Activated naive CD4-positive, alpha-beta T cell treated with anti-CD3 and anti-CD28 coated beads for 36 hours (primary cell): ENCODE data around the gene ARHGEF11. TPM values are rescaled to one million over a fixed set of nuclear protein-coding genes. Genes with fewer than 3 reads are reported as not detected.

Experiments used
- CTCF ChIA-PET: fragments of 350-600 bp; sonication (Branson Sonifier 250); formaldehyde crosslinking; loops from one replicate; lab custom pipeline; 2021; ENCODE audit warnings: antibody characterized with exemption; lab: Charles Lee
- DNase-seq: peaks from one replicate; pipeline ENCODE4 v3.0.0-alpha.2; 2020
- H3K27ac Mint-ChIP-seq: one replicate; pipeline ENCODE4 v1.8.0; 2021; ENCODE audit warnings: mild to moderate bottlenecking, mixed read lengths
- H3K27me3 Mint-ChIP-seq: one replicate; pipeline ENCODE4 v1.8.0; 2021; ENCODE audit warnings: low read depth, mixed read lengths
- H3K36me3 Mint-ChIP-seq: one replicate; pipeline ENCODE4 v1.8.0; 2021; ENCODE audit warnings: low read depth, mixed read lengths
- H3K4me1 Mint-ChIP-seq: one replicate; pipeline ENCODE4 v1.8.0; 2021; ENCODE audit warnings: low read depth, mixed read lengths
- H3K4me3 Mint-ChIP-seq: one replicate; pipeline ENCODE4 v1.8.0; 2021; ENCODE audit warnings: mild to moderate bottlenecking, moderate library complexity, mixed read lengths
- H3K9me3 Mint-ChIP-seq: one replicate; pipeline ENCODE4 v1.8.0; 2021; ENCODE audit warnings: mixed read lengths
- intact Hi-C: fragments of 100-400 bp; cut with micrococcal nuclease; formaldehyde crosslinking; loops from one replicate; pipeline ENCODE4 v1.15.1; 2023
- total RNA-seq, 2 experiments: library from RNA; stranded (reverse); gene quantifications; one replicate each; pipeline ENCODE4 v1.2.3, GENCODE V29; 2021

ARHGEF11 gene
- total RNA-seq, 2 experiments from 2014 or later: 3.2 to 3.4 TPM

GRCh38 chr1:156944848-156945247, 100.7 kb downstream of the ARHGEF11 start:
- H3K4me3 Mint-ChIP-seq: no peak overlapping the region
- intact Hi-C loops: no loop called here
- H3K4me1 Mint-ChIP-seq: no peaks in the 10 kb centered on the region
- DNase-seq: no peak
- H3K36me3 Mint-ChIP-seq: peaks cover 4% of the 10 kb centered on the region
- no peak overlapping the region for H3K27ac Mint-ChIP-seq
- CTCF ChIA-PET: no interaction called here
- no peaks in the 10 kb centered on the region for H3K27me3 Mint-ChIP-seq
- no peaks in the 10 kb centered on the region for H3K9me3 Mint-ChIP-seq

GRCh38 chr1:156944268-156944667, 101.3 kb downstream of the ARHGEF11 start:
- Mint-ChIP-seq H3K27ac (no peak overlapping the region), H3K36me3 (peaks cover 3% of the 10 kb centered on the region), H3K4me3 (no peak overlapping the region), H3K4me1 (no peaks in the 10 kb centered on the region), H3K27me3 (no peaks in the 10 kb centered on the region), H3K9me3 (no peaks in the 10 kb centered on the region)
- intact Hi-C loops: no loop called here
- DNase-seq: no peak
- CTCF ChIA-PET: no interaction called here

GRCh38 chr1:156943756-156944155, 101.8 kb downstream of the ARHGEF11 start:
- intact Hi-C loops: no loop called here
- CTCF ChIA-PET: no interaction called here

GRCh38 chr1:156942576-156942975, 103.0 kb downstream of the ARHGEF11 start:
- Mint-ChIP-seq H3K36me3 (peaks cover 7% of the 10 kb centered on the region), H3K9me3 (no peaks in the 10 kb centered on the region), H3K4me1 (no peaks in the 10 kb centered on the region), H3K27me3 (no peaks in the 10 kb centered on the region), H3K27ac (no peak overlapping the region), H3K4me3 (no peak overlapping the region)
- no peak for DNase-seq
- CTCF ChIA-PET: interaction anchor here (0.8 to 1.0 kb wide), 2 partner anchors 16 to 32 kb away, joined by 3 to 4 read pairs; no protein-coding TSS in a partner anchor
- intact Hi-C loops: no loop called here

More at GRCh38 chr1:156943756-156944155, 101.8 kb downstream of the ARHGEF11 start:
- H3K36me3 Mint-ChIP-seq: peaks cover 7% of the 10 kb centered on the region
- no peaks in the 10 kb centered on the region for H3K9me3 Mint-ChIP-seq
- H3K27ac Mint-ChIP-seq: no peak overlapping the region
- no peak overlapping the region for H3K4me3 Mint-ChIP-seq
- DNase-seq: no peak
- H3K4me1 Mint-ChIP-seq: no peaks in the 10 kb centered on the region
- no peaks in the 10 kb centered on the region for H3K27me3 Mint-ChIP-seq

- Mint-ChIP-seq H3K4me1 (no peaks in the 10 kb centered on the region), H3K4me3 (no peak overlapping the region), H3K9me3 (no peaks in the 10 kb centered on the region), H3K36me3 (peaks cover 7% of the 10 kb centered on the region), H3K27ac (no peak overlapping the region), H3K27me3 (no peaks in the 10 kb centered on the region)
- no peak for DNase-seq
- CTCF ChIA-PET: interaction anchor here (0.8 to 1.0 kb wide), 2 partner anchors 16 to 31 kb away, joined by 3 to 4 read pairs; no protein-coding TSS in a partner anchor
- intact Hi-C loops: no loop called here
Measured at GRCh38 chr1:156942176-156942575, 103.4 kb downstream of the ARHGEF11 start.

GRCh38 chr1:156941675-156942074, 103.9 kb downstream of the ARHGEF11 start:
- Mint-ChIP-seq H3K4me1 (no peaks in the 10 kb centered on the region), H3K9me3 (no peaks in the 10 kb centered on the region), H3K27me3 (no peaks in the 10 kb centered on the region), H3K27ac (no peak overlapping the region), H3K4me3 (no peak overlapping the region), H3K36me3 (peaks cover 7% of the 10 kb centered on the region)
- DNase-seq: no peak
- intact Hi-C loops: no loop called here
- CTCF ChIA-PET: interaction anchor here (0.8 kb wide), 1 partner anchor 31 kb away, joined by 3 read pairs; no protein-coding TSS in a partner anchor

GRCh38 chr1:156939786-156940334, 105.7 kb downstream of the ARHGEF11 start:
- Mint-ChIP-seq H3K4me3 (no peak overlapping the region), H3K4me1 (no peaks in the 10 kb centered on the region), H3K27ac (no peak overlapping the region), H3K27me3 (no peaks in the 10 kb centered on the region), H3K9me3 (no peaks in the 10 kb centered on the region), H3K36me3 (peaks cover 4% of the 10 kb centered on the region)
- intact Hi-C loops: no loop called here
- CTCF ChIA-PET: no interaction called here
- no peak for DNase-seq

- no peak overlapping the region for H3K27ac Mint-ChIP-seq
- no peak for DNase-seq
- intact Hi-C loops: no loop called here
- H3K4me3 Mint-ChIP-seq: no peak overlapping the region
- no peaks in the 10 kb centered on the region for H3K27me3 Mint-ChIP-seq
- H3K4me1 Mint-ChIP-seq: no peaks in the 10 kb centered on the region
- peaks cover 4% of the 10 kb centered on the region for H3K36me3 Mint-ChIP-seq
- no peaks in the 10 kb centered on the region for H3K9me3 Mint-ChIP-seq
- CTCF ChIA-PET: interaction anchor here (0.9 kb wide), 1 partner anchor 28 kb away, joined by 3 read pairs; no protein-coding TSS in a partner anchor
Measured at GRCh38 chr1:156938813-156939212, 106.7 kb downstream of the ARHGEF11 start.

- Mint-ChIP-seq H3K36me3 (peaks cover 4% of the 10 kb centered on the region), H3K27ac (no peak overlapping the region), H3K4me3 (no peak overlapping the region), H3K4me1 (no peaks in the 10 kb centered on the region), H3K9me3 (no peaks in the 10 kb centered on the region), H3K27me3 (no peaks in the 10 kb centered on the region)
- intact Hi-C loops: no loop called here
- no peak for DNase-seq
- CTCF ChIA-PET: interaction anchor here (0.8 to 1.5 kb wide), 4 partner anchors 10 to 48 kb away, joined by 3 read pairs; no protein-coding TSS in a partner anchor
Measured at GRCh38 chr1:156937883-156938282, 107.7 kb downstream of the ARHGEF11 start.

GRCh38 chr1:156936721-156937220, 108.8 kb downstream of the ARHGEF11 start:
- no peak for DNase-seq
- no peak overlapping the region for H3K4me3 Mint-ChIP-seq
- no peak overlapping the region for H3K27ac Mint-ChIP-seq
- H3K36me3 Mint-ChIP-seq: peaks cover 4% of the 10 kb centered on the region
- no peaks in the 10 kb centered on the region for H3K9me3 Mint-ChIP-seq
- CTCF ChIA-PET: interaction anchor here (0.5 to 1.6 kb wide), 5 partner anchors 9 to 309 kb away, joined by 3 to 5 read pairs (median 4); no protein-coding TSS in a partner anchor
- intact Hi-C loops: no loop called here
- peaks cover 2% of the 10 kb centered on the region for H3K27me3 Mint-ChIP-seq
- H3K4me1 Mint-ChIP-seq: no peaks in the 10 kb centered on the region

- peaks cover 6% of the 10 kb centered on the region for H3K27me3 Mint-ChIP-seq
- CTCF ChIA-PET: interaction anchor here (1.5 to 1.6 kb wide), 4 partner anchors 8 to 97 kb away, joined by 3 to 4 read pairs (median 4); no protein-coding TSS in a partner anchor
- H3K9me3 Mint-ChIP-seq: no peaks in the 10 kb centered on the region
- no peak overlapping the region for H3K4me3 Mint-ChIP-seq
- no peaks in the 10 kb centered on the region for H3K4me1 Mint-ChIP-seq
- no peak for DNase-seq
- intact Hi-C loops: no loop called here
- peaks cover 4% of the 10 kb centered on the region for H3K36me3 Mint-ChIP-seq
- H3K27ac Mint-ChIP-seq: no peak overlapping the region
Measured at GRCh38 chr1:156936191-156936590, 109.4 kb downstream of the ARHGEF11 start.

GRCh38 chr1:156935505-156936128, 109.9 kb downstream of the ARHGEF11 start:
- no peak for DNase-seq
- intact Hi-C loops: no loop called here
- peaks cover 4% of the 10 kb centered on the region for H3K36me3 Mint-ChIP-seq
- H3K9me3 Mint-ChIP-seq: no peaks in the 10 kb centered on the region
- no peaks in the 10 kb centered on the region for H3K4me1 Mint-ChIP-seq
- no peak overlapping the region for H3K4me3 Mint-ChIP-seq
- CTCF ChIA-PET: interaction anchor here (1.5 kb wide), 1 partner anchor 97 kb away, joined by 4 read pairs; no protein-coding TSS in a partner anchor
- no peak overlapping the region for H3K27ac Mint-ChIP-seq
- H3K27me3 Mint-ChIP-seq: peaks cover 12% of the 10 kb centered on the region
